Astrocyte (in vitro differentiated cells and primary cell): ENCODE results near the gene C10orf53.

ENCODE experiments used
- EZH2 ChIP-seq: IDR thresholded peaks from 2 replicates; pipeline ENCODE4 v1.6.1; 2012; ENCODE audit warnings: mild to moderate bottlenecking, low read length, inconsistent platforms; ENCODE audit not compliant: insufficient read depth
- TF ChIP-seq, protein P1 (sequence below): IDR thresholded peaks from 2 replicates; pipeline ENCODE4 v1.5.1; 2011; ENCODE audit warnings: low read depth, mild to moderate bottlenecking, inconsistent platforms, low read length, moderate library complexity; ENCODE audit not compliant: insufficient read depth

DNA sequence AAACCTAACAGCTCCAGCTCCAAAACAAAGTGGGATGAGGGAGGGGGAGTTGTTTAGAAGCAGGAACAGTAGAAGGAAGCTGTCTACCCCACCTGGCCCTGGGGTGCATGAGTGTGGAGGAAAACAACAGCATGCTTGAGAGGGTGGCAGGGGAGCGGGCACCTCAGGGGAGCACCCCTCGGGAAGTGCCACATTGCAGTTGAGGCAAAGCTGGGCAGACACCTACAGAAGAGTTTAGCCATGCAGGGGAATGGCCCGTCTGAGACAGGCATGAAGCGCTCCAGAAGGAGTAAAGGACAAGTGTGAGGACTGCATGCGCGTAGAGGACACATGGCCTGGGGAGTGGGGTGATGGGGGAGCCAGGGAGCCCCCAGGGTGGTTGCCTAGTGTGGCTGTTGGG is 47.5 kb upstream of the C10orf53 start:
- TF ChIP-seq, protein P1, sequence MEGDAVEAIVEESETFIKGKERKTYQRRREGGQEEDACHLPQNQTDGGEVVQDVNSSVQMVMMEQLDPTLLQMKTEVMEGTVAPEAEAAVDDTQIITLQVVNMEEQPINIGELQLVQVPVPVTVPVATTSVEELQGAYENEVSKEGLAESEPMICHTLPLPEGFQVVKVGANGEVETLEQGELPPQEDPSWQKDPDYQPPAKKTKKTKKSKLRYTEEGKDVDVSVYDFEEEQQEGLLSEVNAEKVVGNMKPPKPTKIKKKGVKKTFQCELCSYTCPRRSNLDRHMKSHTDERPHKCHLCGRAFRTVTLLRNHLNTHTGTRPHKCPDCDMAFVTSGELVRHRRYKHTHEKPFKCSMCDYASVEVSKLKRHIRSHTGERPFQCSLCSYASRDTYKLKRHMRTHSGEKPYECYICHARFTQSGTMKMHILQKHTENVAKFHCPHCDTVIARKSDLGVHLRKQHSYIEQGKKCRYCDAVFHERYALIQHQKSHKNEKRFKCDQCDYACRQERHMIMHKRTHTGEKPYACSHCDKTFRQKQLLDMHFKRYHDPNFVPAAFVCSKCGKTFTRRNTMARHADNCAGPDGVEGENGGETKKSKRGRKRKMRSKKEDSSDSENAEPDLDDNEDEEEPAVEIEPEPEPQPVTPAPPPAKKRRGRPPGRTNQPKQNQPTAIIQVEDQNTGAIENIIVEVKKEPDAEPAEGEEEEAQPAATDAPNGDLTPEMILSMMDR, result no peak
- TF ChIP-seq EZH2, result no peak
